OCI-LY3 (cell line): ENCODE measurements around the gene STIM1.

ENCODE experiments used
- H2AFZ ChIP-seq: fragments of 200-600, 300-600 bp; shearing (Covaris generic); 2 replicates; pipeline ENCODE4 v1.6.0; 2014; ENCODE audit warnings: antibody characterized with exemption, low read depth, low read length
- H3K27ac ChIP-seq: fragments of 200-600, 300-600 bp; sonication (generic); 2 replicates; pipeline ENCODE4 v1.5.1; 2014; ENCODE audit warnings: mild to moderate bottlenecking, low read length, moderate library complexity, mixed read lengths
- H3K27me3 ChIP-seq: fragments of 200-600, 300-600 bp; sonication (generic); 2 replicates; pipeline ENCODE4 v1.6.1; 2014; ENCODE audit warnings: low read depth, low read length, mixed read lengths
- H3K36me3 ChIP-seq: fragments of 200-600, 300-600 bp; sonication (generic); replicated peaks from 2 replicates; pipeline ENCODE3; 2014; ENCODE audit warnings: low read depth, low read length, mixed read lengths
- H3K4me1 ChIP-seq: fragments of 300-600, 200-600 bp; sonication (generic); 2 replicates; pipeline ENCODE4 v1.6.1; 2014; ENCODE audit warnings: low read length, mixed read lengths
- H3K4me2 ChIP-seq: fragments of 200-600, 300-600 bp; sonication (generic); 2 replicates; pipeline ENCODE4 v1.6.1; 2014; ENCODE audit warnings: low read length, mixed read lengths
- H3K4me3 ChIP-seq: fragments of 300-600, 200-600 bp; sonication (generic); 2 replicates; pipeline ENCODE4 v1.5.1; 2014; ENCODE audit warnings: antibody characterized with exemption, mild to moderate bottlenecking, low read length, moderate library complexity
- H3K79me2 ChIP-seq: fragments of 300-600, 200-600 bp; shearing (Covaris generic); 2 replicates; pipeline ENCODE4 v1.6.1; 2014; ENCODE audit warnings: mild to moderate bottlenecking, low read length, mixed read lengths
- H3K9ac ChIP-seq: fragments of 300-600, 200-600 bp; shearing (Covaris generic); 2 replicates; pipeline ENCODE4 v1.6.0; 2014; ENCODE audit warnings: mild to moderate bottlenecking, low read length, moderate library complexity
- H3K9me3 ChIP-seq: fragments of 200-600, 300-600 bp; shearing (Covaris generic); 2 replicates; pipeline ENCODE4 v1.6.1; 2014; ENCODE audit warnings: low read length, mixed read lengths; ENCODE audit not compliant: insufficient read depth
- H4K20me1 ChIP-seq: fragments of 200-600, 300-600 bp; sonication (generic); 2 replicates; pipeline ENCODE4 v1.6.1; 2016; ENCODE audit warnings: low read length, mixed read lengths; ENCODE audit not compliant: insufficient read depth
- CTCF ChIP-seq: fragments of 200-600, 300-600 bp; sonication (generic); IDR thresholded peaks from 2 replicates; pipeline ENCODE4 v1.5.1; 2014; ENCODE audit warnings: antibody characterized with exemption, low read length, low read depth
- EZH2phosphoT487 ChIP-seq: fragments of 200-600 bp; shearing (Covaris generic); IDR thresholded peaks from 2 replicates; pipeline ENCODE4 v1.6.1; 2018; ENCODE audit warnings: antibody characterized with exemption, mixed run types, low read depth

The STIM1 gene

GRCh38 chr11:3866206-3866605 is 10.7 kb downstream of the STIM1 start:
- H3K4me1 ChIP-seq, result peaks cover 22% of the 10 kb centered on the region

GRCh38 chr11:3866836-3867208 is 11.4 kb downstream of the STIM1 start:
- no peak overlapping the region for H3K9ac ChIP-seq
- H3K4me3 ChIP-seq, result no peak overlapping the region
- TF ChIP-seq EZH2phosphoT487 (no peak), CTCF (no peak)
- peaks cover 17% of the 10 kb centered on the region for H4K20me1 ChIP-seq
- no peaks in the 10 kb centered on the region for H3K27me3 ChIP-seq
- no peaks in the 10 kb centered on the region for H3K36me3 ChIP-seq
- H3K9me3 ChIP-seq, result no peaks in the 10 kb centered on the region
- no peak overlapping the region for H2AFZ ChIP-seq
- H3K27ac ChIP-seq, result no peak overlapping the region
- H3K4me1 ChIP-seq, result peaks cover 28% of the 10 kb centered on the region
- peaks cover 55% of the 10 kb centered on the region for H3K79me2 ChIP-seq
- no peak overlapping the region for H3K4me2 ChIP-seq

More at GRCh38 chr11:3866206-3866605, 10.7 kb downstream of the STIM1 start:
- H3K27me3 ChIP-seq, result no peaks in the 10 kb centered on the region
- H3K27ac ChIP-seq, result no peak overlapping the region
- H3K36me3 ChIP-seq, result no peaks in the 10 kb centered on the region
- TF ChIP-seq CTCF (no peak), EZH2phosphoT487 (no peak)
- H3K9ac ChIP-seq, result no peak overlapping the region
- 0 out of 2 replicates have a peak overlapping the region, but pooled peaks have one; percentile 15 for H3K4me2 ChIP-seq
- no peak overlapping the region for H2AFZ ChIP-seq
- peaks cover 58% of the 10 kb centered on the region for H3K79me2 ChIP-seq
- peaks cover 17% of the 10 kb centered on the region for H4K20me1 ChIP-seq
- H3K9me3 ChIP-seq, result no peaks in the 10 kb centered on the region
- H3K4me3 ChIP-seq, result no peak overlapping the region

- H3K9me3 ChIP-seq, result no peaks in the 10 kb centered on the region
- H3K27ac ChIP-seq, result no peak overlapping the region; the same call in 1 of the 2 replicates
- peaks cover 53% of the 10 kb centered on the region for H3K79me2 ChIP-seq
- H3K27me3 ChIP-seq, result no peaks in the 10 kb centered on the region
- no peaks in the 10 kb centered on the region for H3K36me3 ChIP-seq
- peaks cover 17% of the 10 kb centered on the region for H4K20me1 ChIP-seq
- no peak overlapping the region for H3K9ac ChIP-seq
- peaks cover 29% of the 10 kb centered on the region for H3K4me1 ChIP-seq
- H3K4me3 ChIP-seq, result no peak overlapping the region
- no peak overlapping the region for H2AFZ ChIP-seq
- TF ChIP-seq EZH2phosphoT487, result no peak
- TF ChIP-seq CTCF, result no peak
- no peak overlapping the region for H3K4me2 ChIP-seq
Measured at GRCh38 chr11:3867209-3868091, 12.0 kb downstream of the STIM1 start.

GRCh38 chr11:3873712-3874349 is 18.4 kb downstream of the STIM1 start:
- Histone ChIP-seq H3K36me3 (no peaks in the 10 kb centered on the region), H4K20me1 (no peaks in the 10 kb centered on the region), H3K9me3 (no peaks in the 10 kb centered on the region), H3K79me2 (peaks cover 20% of the 10 kb centered on the region), H3K9ac (no peak overlapping the region), H3K4me2 (no peak overlapping the region), H3K4me3 (no peak overlapping the region), H2AFZ (no peak overlapping the region), H3K27ac (no peak overlapping the region), H3K27me3 (no peaks in the 10 kb centered on the region), H3K4me1 (peaks cover 41% of the 10 kb centered on the region)
- TF ChIP-seq CTCF, result no peak
- no peak for TF ChIP-seq EZH2phosphoT487
